Naive thymus-derived CD8-positive, alpha-beta T cell (primary cell): ENCODE results near the gene KRTAP10-9. TPM values are rescaled to one million over a fixed set of nuclear protein-coding genes. Genes with fewer than 3 reads are reported as not detected.
"Not testable (repeated sequence)": the region's sequence is repeated elsewhere in the genome, so short reads cannot be mapped to it uniquely, and the experiment has no call there.

Experiments used
- ATAC-seq, 2 donors: fragments of 150-1000 bp; cut with Tn5 transposase in 1 of 2; sonication (Bioruptor Pico), chemical (Tn5 transposase) in 1 of 2; 1 replicate in 1 of 2; 2 replicates in 1 of 2; pipeline ENCODE4 v1.10.0; 2021; ENCODE audit warnings: mild to moderate bottlenecking in 2 of 2, moderate library complexity in 2 of 2
- POLR2A ChIA-PET: fragments of 350-600 bp; sonication (Branson Sonifier 250); formaldehyde crosslinking; loops from one replicate; lab custom pipeline; 2021; ENCODE audit warnings: antibody characterized with exemption; lab: Charles Lee
- DNase-seq, 10 donors: peaks; one replicate each; pipeline versions ENCODE4 v3.0.0 to v3.0.0-alpha.2; 2020 to 2022
- H3K27ac Mint-ChIP-seq, 10 donors: one replicate each; pipeline ENCODE4 v1.8.0; 2020 to 2022; ENCODE audit warnings: mild to moderate bottlenecking in 10 of 10, mixed read lengths in 10 of 10, moderate library complexity in 4 of 10, inconsistent platforms in 1 of 10
- H3K27me3 Mint-ChIP-seq, 5 donors: one replicate each; pipeline ENCODE4 v1.8.0; 2021 to 2022; ENCODE audit warnings: mixed read lengths in 5 of 5
- H3K36me3 Mint-ChIP-seq, 3 donors: one replicate each; pipeline ENCODE4 v1.8.0; 2020 to 2022; ENCODE audit warnings: mixed read lengths in 3 of 3, mild to moderate bottlenecking in 2 of 3, inconsistent platforms in 1 of 3
- H3K4me1 Mint-ChIP-seq, 4 donors: one replicate each; pipeline ENCODE4 v1.8.0; 2021 to 2022; ENCODE audit warnings: mixed read lengths in 4 of 4
- H3K4me3 Mint-ChIP-seq, 10 donors: one replicate each; pipeline ENCODE4 v1.8.0; 2020 to 2022; ENCODE audit warnings: mild to moderate bottlenecking in 10 of 10, mixed read lengths in 10 of 10, moderate library complexity in 6 of 10, inconsistent platforms in 1 of 10
- H3K9me3 Mint-ChIP-seq, 9 donors: one replicate each; pipeline ENCODE4 v1.8.0; 2020 to 2022; ENCODE audit warnings: mixed read lengths in 9 of 9, mild to moderate bottlenecking in 3 of 9, inconsistent platforms in 1 of 9, moderate library complexity in 1 of 9
- polyA plus RNA-seq, 3 donors: library from polyadenylated mRNA; unstranded; fragments of 300-500 nt; fragmentation: Illumina TruSeq; gene quantifications; one replicate each; pipeline ENCODE4 v1.2.3, GENCODE V29; 2021
- total RNA-seq, 8 experiments: library from RNA in 2 of 8; stranded (reverse) in 2 of 8; gene quantifications; one replicate each; pipeline ENCODE4 v1.2.3 and lab custom pipeline; 2021 to 2026

The KRTAP10-9 gene
- total and polyA plus RNA-seq, 5 experiments from 2014 or later = not detected

GRCh38 chr21:44658541-44658910 lies 31.6 kb downstream of the KRTAP10-9 start:
- Mint-ChIP-seq H3K4me3 (peak overlapping the region; percentile 48 to 87 (median 82)), H3K27me3 (peaks cover 0 to 3% (median 0%) of the 10 kb centered on the region in 5 donors), H3K27ac (peak overlapping the region; percentile 91 to 99 (median 97)), H3K9me3 (peaks cover 8 to 56% (median 28%) of the 10 kb centered on the region in 9 donors), H3K4me1 (peaks cover 38 to 66% (median 65%) of the 10 kb centered on the region in 4 donors), H3K36me3 (peaks cover 2 to 28% (median 17%) of the 10 kb centered on the region in 3 donors)
- DNase-seq = peak in 1 of 10 donors; percentile 11
- no peak for ATAC-seq
- POLR2A ChIA-PET = interaction anchor here (0.9 to 3.1 kb wide), 8 partner anchors 9 to 214 kb away, joined by 3 to 15 read pairs (median 4); partner anchors contain the start of gene KRTAP10-9

GRCh38 chr21:44658913-44659595 lies 32.2 kb downstream of the KRTAP10-9 start:
- ATAC-seq (peak; percentile 5 to 9), DNase-seq (peak in 7 of 10 donors; percentile 14 to 66 (median 35))
- Mint-ChIP-seq H3K36me3 (peaks cover 2 to 28% (median 18%) of the 10 kb centered on the region in 3 donors), H3K4me1 (peaks cover 38 to 61% (median 59%) of the 10 kb centered on the region in 4 donors), H3K27ac (peak overlapping the region; percentile 91 to 99 (median 97)), H3K9me3 (peaks cover 8 to 56% (median 31%) of the 10 kb centered on the region in 9 donors), H3K27me3 (peaks cover 0 to 3% (median 0%) of the 10 kb centered on the region in 5 donors), H3K4me3 (peak overlapping the region; percentile 46 to 87 (median 82))
- POLR2A ChIA-PET = interaction anchor here (0.9 to 3.1 kb wide), 6 partner anchors 10 to 52 kb away, joined by 3 to 15 read pairs (median 4); partner anchors contain the start of gene KRTAP10-9

- POLR2A ChIA-PET, DNase-seq, H3K27me3 Mint-ChIP-seq, ATAC-seq: not testable (repeated sequence)
- Mint-ChIP-seq H3K27ac (peak overlapping the region in 3 of 10 donors; percentile 34 to 84 (median 50)), H3K4me3 (peak overlapping the region in 1 of 10 donors; percentile 14), H3K4me1 (peaks cover 32 to 49% (median 39%) of the 10 kb centered on the region in 4 donors), H3K36me3 (peaks cover 2 to 20% (median 15%) of the 10 kb centered on the region in 3 donors), H3K9me3 (peaks cover 6 to 38% (median 23%) of the 10 kb centered on the region in 9 donors)
Measured at GRCh38 chr21:44661567-44661966, 34.7 kb downstream of the KRTAP10-9 start.

- H3K4me1 Mint-ChIP-seq = peaks cover 5 to 18% (median 9%) of the 10 kb centered on the region in 4 donors
- ATAC-seq = no peak
- H3K36me3 Mint-ChIP-seq = peaks cover 0 to 23% (median 13%) of the 10 kb centered on the region in 3 donors
Measured at GRCh38 chr21:44664691-44665090, 37.8 kb downstream of the KRTAP10-9 start.

GRCh38 chr21:44666401-44667320 lies 39.8 kb downstream of the KRTAP10-9 start, which contains the start of gene KRTAP12-2:
Gene KRTAP12-2, minus strand, starts transcription at chr21:44666927. Its CDS starts 41 bp downstream, at chr21:44666886.
- no peak for DNase-seq
- Mint-ChIP-seq H3K4me1 (peaks cover 0 to 8% (median 4%) of the 10 kb centered on the region in 4 donors), H3K4me3 (no peak within 1 kb of the TSS), H3K9me3 (peaks cover 6 to 40% (median 18%) of the 10 kb centered on the region in 9 donors), H3K27me3 (peaks cover 0 to 3% (median 0%) of the 10 kb centered on the region in 5 donors), H3K36me3 (peaks cover 0 to 19% (median 13%) of the 10 kb centered on the region in 3 donors), H3K27ac (peak within 1 kb of the TSS in 5 of 10 donors; percentile 29 to 72 (median 55))
- ATAC-seq = no peak
- POLR2A ChIA-PET = no interaction called here

More at GRCh38 chr21:44664691-44665090, 37.8 kb downstream of the KRTAP10-9 start:
- POLR2A ChIA-PET = no interaction called here
- Mint-ChIP-seq H3K27ac (peak overlapping the region in 1 of 10 donors; percentile 66), H3K27me3 (peaks cover 0 to 3% (median 0%) of the 10 kb centered on the region in 5 donors), H3K9me3 (peaks cover 6 to 36% (median 12%) of the 10 kb centered on the region in 9 donors), H3K4me3 (no peak overlapping the region)
- DNase-seq = no peak

- H3K4me3 Mint-ChIP-seq = no peak overlapping the region
- peak overlapping the region in 2 of 10 donors; percentile 44 to 72 for H3K27ac Mint-ChIP-seq
- H3K9me3 Mint-ChIP-seq = peaks cover 6 to 41% (median 18%) of the 10 kb centered on the region in 9 donors
- POLR2A ChIA-PET = interaction anchor here (1.1 kb wide), 1 partner anchor 10 kb away, joined by 3 read pairs; the partner anchor contains the start of gene KRTAP12-3
- H3K4me1 Mint-ChIP-seq = peaks cover 0 to 8% (median 4%) of the 10 kb centered on the region in 4 donors
- H3K27me3 Mint-ChIP-seq = no peaks in the 10 kb centered on the region
- ATAC-seq (no peak), DNase-seq (no peak)
- peaks cover 0 to 18% (median 15%) of the 10 kb centered on the region in 3 donors for H3K36me3 Mint-ChIP-seq
Measured at GRCh38 chr21:44667612-44668011, 40.7 kb downstream of the KRTAP10-9 start.

- no peak overlapping the region for H3K27ac Mint-ChIP-seq
- H3K27me3 Mint-ChIP-seq = peaks cover 0 to 1% (median 0%) of the 10 kb centered on the region in 5 donors
- POLR2A ChIA-PET = interaction anchor here (0.6 kb wide), 1 partner anchor 116 kb away, joined by 3 read pairs; no protein-coding TSS in a partner anchor
- peaks cover 0 to 7% (median 3%) of the 10 kb centered on the region in 4 donors for H3K4me1 Mint-ChIP-seq
- no peak overlapping the region for H3K4me3 Mint-ChIP-seq
- H3K9me3 Mint-ChIP-seq = peaks cover 9 to 55% (median 32%) of the 10 kb centered on the region in 9 donors
- ATAC-seq (no peak), DNase-seq (no peak)
- H3K36me3 Mint-ChIP-seq = peaks cover 0 to 39% (median 23%) of the 10 kb centered on the region in 3 donors
Measured at GRCh38 chr21:44670642-44671432, 43.9 kb downstream of the KRTAP10-9 start.

GRCh38 chr21:44671911-44672310 lies 45.0 kb downstream of the KRTAP10-9 start:
- POLR2A ChIA-PET = no interaction called here

GRCh38 chr21:44677881-44678280 lies 51.0 kb downstream of the KRTAP10-9 start:
- POLR2A ChIA-PET = no interaction called here
- peaks cover 0 to 20% (median 11%) of the 10 kb centered on the region in 3 donors for H3K36me3 Mint-ChIP-seq
- H3K9me3 Mint-ChIP-seq = peaks cover 6 to 29% (median 15%) of the 10 kb centered on the region in 9 donors
- H3K4me1 Mint-ChIP-seq = peaks cover 0 to 6% (median 4%) of the 10 kb centered on the region in 4 donors
- peaks cover 0 to 9% (median 0%) of the 10 kb centered on the region in 5 donors for H3K27me3 Mint-ChIP-seq
- ATAC-seq = no peak
- DNase-seq = no peak
- no peak overlapping the region for H3K4me3 Mint-ChIP-seq
- no peak overlapping the region for H3K27ac Mint-ChIP-seq

More at GRCh38 chr21:44671911-44672310, 45.0 kb downstream of the KRTAP10-9 start:
- ATAC-seq (no peak), DNase-seq (no peak)
- Mint-ChIP-seq H3K36me3 (peaks cover 0 to 41% (median 23%) of the 10 kb centered on the region in 3 donors), H3K27ac (no peak overlapping the region), H3K9me3 (peaks cover 9 to 57% (median 32%) of the 10 kb centered on the region in 9 donors), H3K4me3 (no peak overlapping the region), H3K27me3 (peaks cover 0 to 1% (median 0%) of the 10 kb centered on the region in 5 donors), H3K4me1 (peaks cover 0 to 5% (median 4%) of the 10 kb centered on the region in 4 donors)
